Measurements from ENCODE around the gene SPOP. TPM values are rescaled to one million over a fixed set of nuclear protein-coding genes. Genes with fewer than 3 reads are reported as not detected.
A peak's percentile ranks its signal among the peaks of the same experiment; 100 is the strongest.

SPOP gene
- total and polyA plus RNA-seq, 9 of the 15 experiments (the other 6 are each of a cell fraction or from before 2014, with no cell fraction given), result 34.2 to 65.9 (median 39.7) TPM

GRCh38 chr17:49567871-49568694, 109.8 kb downstream of the SPOP start (continued):
- TF ChIP-seq ZBTB11 (CRISPR knock-in tag; IDR thresholded peaks at IDR 0.05), result no peak
- TF ChIP-seq MYNN (IDR thresholded peaks at IDR 0.05), result peak; percentile 29; the same call in 1 of the 2 replicates
- TF ChIP-seq MYNN (CRISPR knock-in tag; IDR thresholded peaks at IDR 0.05), result no peak
- peak; percentile 41 for TF ChIP-seq FIP1L1 (IDR thresholded peaks at IDR 0.05; ENCODE audit: low read depth, low read length, poor library complexity, severe bottlenecking)
- peak; percentile 78; the same call in 1 of the 2 replicates for TF ChIP-seq ARID2 (IDR thresholded peaks at IDR 0.05)
- peak; percentile 84; the same call in 1 of the 2 replicates for TF ChIP-seq ZBTB7A (IDR thresholded peaks at IDR 0.05; ENCODE audit: borderline replicate concordance, control insufficient read depth, low read depth, low read length)
- 0 out of 2 replicates have a peak, but pooled peaks have one; percentile 55 for TF ChIP-seq CBFB (CRISPR knock-in tag; IDR thresholded peaks at IDR 0.05)
- peak; percentile 88 to 94 for TF ChIP-seq RAD21 (CRISPR knock-in tag; conservative IDR thresholded peaks at IDR 0.05 in 1 of 2, IDR thresholded peaks at IDR 0.05 in 1 of 2)
- TF ChIP-seq PKNOX1 (IDR thresholded peaks at IDR 0.05), result 0 out of 2 replicates have a peak, but pooled peaks have one; percentile 10
- no peak for TF ChIP-seq CREB1 (IDR thresholded peaks at IDR 0.05)
- TF ChIP-seq CREB1 (CRISPR knock-in tag; IDR thresholded peaks at IDR 0.05), result peak; percentile 49; the same call in 1 of the 2 replicates
- TF ChIP-seq RBM34 (IDR thresholded peaks at IDR 0.05; ENCODE audit: borderline replicate concordance, insufficient read depth, low read length), result no peak
- TF ChIP-seq OTX1 (CRISPR knock-in tag; IDR thresholded peaks at IDR 0.05), result no peak
- TF ChIP-seq KAT7 (CRISPR knock-in tag; IDR thresholded peaks at IDR 0.05; ENCODE audit: borderline replicate concordance), result peak; percentile 70; the same call in 1 of the 2 replicates
- TF ChIP-seq CTBP1 (IDR thresholded peaks at IDR 0.05; ENCODE audit: borderline replicate concordance), result peak; percentile 36; the same call in 1 of the 2 replicates
- TF ChIP-seq KLF16 (IDR thresholded peaks at IDR 0.05), result peak; percentile 59; the same call in 1 of the 2 replicates
- TF ChIP-seq, protein P1, sequence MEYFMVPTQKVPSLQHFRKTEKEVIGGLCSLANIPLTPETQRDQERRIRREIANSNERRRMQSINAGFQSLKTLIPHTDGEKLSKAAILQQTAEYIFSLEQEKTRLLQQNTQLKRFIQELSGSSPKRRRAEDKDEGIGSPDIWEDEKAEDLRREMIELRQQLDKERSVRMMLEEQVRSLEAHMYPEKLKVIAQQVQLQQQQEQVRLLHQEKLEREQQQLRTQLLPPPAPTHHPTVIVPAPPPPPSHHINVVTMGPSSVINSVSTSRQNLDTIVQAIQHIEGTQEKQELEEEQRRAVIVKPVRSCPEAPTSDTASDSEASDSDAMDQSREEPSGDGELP (CRISPR knock-in tag; IDR thresholded peaks at IDR 0.05; ENCODE audit: borderline replicate concordance), result peak; percentile 72; the same call in 1 of the 2 replicates
- no peak for TF ChIP-seq POLR2AphosphoS5 (IDR thresholded peaks at IDR 0.05; ENCODE audit: control insufficient read depth, insufficient read depth, low read depth, low read length)
- TF ChIP-seq, protein P2, sequence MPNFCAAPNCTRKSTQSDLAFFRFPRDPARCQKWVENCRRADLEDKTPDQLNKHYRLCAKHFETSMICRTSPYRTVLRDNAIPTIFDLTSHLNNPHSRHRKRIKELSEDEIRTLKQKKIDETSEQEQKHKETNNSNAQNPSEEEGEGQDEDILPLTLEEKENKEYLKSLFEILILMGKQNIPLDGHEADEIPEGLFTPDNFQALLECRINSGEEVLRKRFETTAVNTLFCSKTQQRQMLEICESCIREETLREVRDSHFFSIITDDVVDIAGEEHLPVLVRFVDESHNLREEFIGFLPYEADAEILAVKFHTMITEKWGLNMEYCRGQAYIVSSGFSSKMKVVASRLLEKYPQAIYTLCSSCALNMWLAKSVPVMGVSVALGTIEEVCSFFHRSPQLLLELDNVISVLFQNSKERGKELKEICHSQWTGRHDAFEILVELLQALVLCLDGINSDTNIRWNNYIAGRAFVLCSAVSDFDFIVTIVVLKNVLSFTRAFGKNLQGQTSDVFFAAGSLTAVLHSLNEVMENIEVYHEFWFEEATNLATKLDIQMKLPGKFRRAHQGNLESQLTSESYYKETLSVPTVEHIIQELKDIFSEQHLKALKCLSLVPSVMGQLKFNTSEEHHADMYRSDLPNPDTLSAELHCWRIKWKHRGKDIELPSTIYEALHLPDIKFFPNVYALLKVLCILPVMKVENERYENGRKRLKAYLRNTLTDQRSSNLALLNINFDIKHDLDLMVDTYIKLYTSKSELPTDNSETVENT (CRISPR knock-in tag; IDR thresholded peaks at IDR 0.05), result no peak
